Right forelimb (tissue), 1 donor: Measurements from ENCODE around the gene PIP4K2A.
"Not testable (repeated sequence)": the region's sequence is repeated elsewhere in the genome, so short reads cannot be mapped to it uniquely, and the experiment has no call there.

Experiments
- DNase-seq: peaks from one replicate; pipeline ENCODE4 v3.0.0-alpha.2; 2018

The PIP4K2A gene

DNA sequence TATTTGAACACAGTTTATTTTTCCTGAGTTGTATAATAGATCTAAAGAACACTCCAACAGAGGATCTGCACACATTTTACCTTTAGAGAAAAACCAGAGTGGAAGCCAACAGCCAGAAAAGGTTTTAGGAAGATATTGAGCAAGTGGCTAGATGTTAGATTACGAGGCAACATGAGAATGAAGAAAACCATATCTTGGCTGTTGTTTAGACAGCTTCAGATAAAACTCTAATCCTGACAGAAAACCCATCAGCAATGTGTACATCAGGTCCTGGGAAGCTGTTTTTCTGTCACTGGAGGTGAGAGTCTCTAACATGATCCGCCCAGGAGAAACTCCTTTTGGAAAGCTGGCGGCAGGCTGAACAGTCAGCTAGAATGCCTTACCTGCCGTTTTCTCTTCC lies 209.6 kb downstream of the PIP4K2A start:
- DNase-seq, result no peak

DNA sequence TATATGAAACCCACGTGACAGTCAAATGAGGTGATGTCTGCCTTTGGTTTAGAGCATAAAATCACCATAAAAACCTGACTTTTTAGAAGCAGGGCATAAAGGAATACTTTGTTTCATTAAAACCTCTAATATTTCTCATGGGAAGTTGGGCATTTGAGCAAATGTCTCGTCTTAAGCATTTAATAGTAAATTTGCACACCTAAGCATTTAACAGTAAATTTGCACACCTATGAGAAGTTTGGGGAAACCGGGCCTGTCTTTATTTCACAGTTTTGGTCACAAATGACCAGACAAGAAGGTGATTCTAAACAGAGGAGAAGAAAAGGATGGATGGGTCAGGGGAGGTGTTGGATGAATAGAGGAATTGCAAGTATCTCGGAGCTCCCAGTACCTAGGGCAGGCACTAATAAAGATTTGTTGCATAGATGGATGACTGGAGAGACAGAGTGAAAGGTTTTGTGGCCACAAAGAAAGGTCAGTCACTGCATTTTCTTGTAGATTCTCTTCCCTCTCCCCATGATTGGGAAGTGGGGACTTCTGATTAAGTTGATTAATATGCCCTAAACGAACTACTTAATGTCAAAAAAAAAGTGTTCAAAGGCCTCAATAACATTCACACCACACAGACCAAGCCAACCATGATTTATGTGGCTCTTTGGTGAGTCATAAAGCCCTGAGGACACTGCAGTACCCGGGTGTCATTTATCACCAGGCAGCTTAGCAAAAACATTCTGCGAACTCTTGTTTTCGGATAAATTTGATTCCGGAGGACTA lies 210.9 kb downstream of the PIP4K2A start:
- no peak for DNase-seq

DNA sequence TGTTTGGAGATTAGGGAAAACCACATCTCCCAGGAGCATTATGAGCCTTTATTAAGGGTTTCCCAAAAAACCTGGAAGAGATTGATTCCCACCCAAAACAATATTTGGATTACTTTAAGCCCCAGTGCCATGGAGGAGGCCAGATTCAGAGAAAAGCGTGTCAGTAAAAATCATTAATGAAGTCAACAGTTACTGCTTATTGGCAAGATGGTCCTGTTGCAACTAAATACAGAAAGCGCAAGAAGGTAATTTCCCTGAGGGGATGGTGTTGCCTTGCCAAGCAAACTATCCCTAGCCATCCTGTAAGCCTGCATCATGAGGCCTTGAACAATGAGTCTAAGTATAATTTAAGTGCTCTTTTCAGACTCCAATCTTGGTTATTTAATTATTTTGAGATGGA lies 212.5 kb downstream of the PIP4K2A start:
- DNase-seq, result no peak

DNA sequence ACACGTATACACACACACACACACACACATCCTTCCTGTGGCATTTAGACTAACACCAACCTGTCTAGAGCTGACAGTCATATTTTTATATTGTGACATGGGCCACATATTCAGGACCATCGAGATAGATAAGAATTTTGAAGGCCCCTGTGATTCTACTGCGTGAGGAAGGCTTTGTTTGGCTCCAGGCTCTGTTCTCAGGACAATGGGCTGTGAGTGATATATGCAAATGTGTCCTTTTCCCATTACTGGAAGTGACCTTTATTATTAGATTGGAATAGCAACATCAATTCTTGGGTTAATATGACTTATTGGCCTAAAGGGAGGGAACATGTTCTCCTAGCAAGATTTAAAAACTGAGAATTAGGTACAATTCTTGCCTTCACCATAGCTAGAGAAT lies 213.0 kb downstream of the PIP4K2A start:
- no peak for DNase-seq

DNA sequence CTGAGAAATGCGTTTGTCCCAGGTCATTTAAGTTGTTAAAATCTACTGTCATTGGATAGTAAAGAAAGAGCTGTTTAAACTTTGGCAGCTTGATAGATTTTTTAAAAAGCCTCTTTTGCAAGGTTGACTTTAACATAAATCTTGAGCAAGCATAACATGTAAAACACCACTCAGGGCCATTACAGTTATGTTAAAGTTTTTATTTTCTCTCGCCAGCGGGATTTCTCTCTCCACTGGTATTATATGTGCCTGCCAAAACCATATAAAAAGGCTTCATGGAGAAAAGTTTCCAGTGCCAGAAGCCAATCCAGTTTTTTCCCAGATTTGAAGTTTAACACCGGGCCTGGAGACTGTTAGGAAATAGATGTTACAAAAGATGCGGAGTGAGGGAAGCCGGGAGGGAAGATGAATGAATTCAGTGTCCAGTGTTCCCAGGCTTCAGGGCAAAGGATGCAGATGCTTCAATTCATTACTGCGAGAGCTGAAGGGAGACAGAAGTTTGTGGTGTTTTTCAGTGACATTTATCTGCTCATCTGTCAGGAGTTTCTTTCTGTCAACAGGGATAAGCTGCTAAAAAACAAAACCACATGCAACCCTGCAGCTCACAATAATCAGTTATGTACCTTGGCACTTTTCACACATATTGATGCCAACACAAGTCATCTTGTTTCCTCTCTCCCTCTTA lies 213.6 kb downstream of the PIP4K2A start:
- DNase-seq, result no peak

DNA sequence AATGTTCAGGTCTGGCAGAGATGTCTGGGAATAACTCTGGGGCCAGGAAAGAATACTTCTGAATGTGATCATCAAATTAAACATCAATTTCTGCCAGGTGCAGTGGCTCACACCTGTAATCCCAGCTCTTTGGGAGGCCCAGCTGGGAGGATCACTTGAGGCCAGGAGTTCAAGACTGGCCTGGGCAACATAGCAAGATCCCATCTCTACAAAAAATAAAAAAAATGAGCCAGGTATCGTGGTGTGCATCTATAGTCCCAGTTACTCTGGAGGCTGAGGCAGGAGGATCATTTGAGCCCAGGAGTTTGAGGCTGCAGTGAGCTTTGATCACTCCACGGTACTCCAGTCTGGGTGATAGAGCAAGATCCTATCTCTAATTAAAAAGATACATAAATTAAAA lies 214.4 kb downstream of the PIP4K2A start:
- not testable (repeated sequence) for DNase-seq

DNA sequence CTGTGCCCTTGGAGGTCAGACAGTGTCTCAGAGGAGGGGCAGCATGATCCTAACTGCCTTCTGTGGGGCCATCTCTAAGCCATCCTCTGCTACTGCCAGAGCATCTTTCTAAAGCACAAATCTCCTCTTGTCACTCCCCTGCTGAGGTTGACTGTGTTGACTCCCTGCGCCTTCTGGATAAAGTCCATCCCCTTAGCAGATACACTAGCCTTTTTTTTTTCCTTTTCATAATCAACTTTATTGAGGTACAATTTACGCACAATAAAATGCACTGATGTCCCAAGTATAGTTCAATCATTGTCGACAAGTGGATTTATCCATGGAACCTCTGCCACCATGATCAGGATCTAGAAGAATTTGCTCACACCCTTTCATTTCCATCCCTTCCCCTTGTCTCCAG lies 219.0 kb downstream of the PIP4K2A start:
- no peak for DNase-seq

DNA sequence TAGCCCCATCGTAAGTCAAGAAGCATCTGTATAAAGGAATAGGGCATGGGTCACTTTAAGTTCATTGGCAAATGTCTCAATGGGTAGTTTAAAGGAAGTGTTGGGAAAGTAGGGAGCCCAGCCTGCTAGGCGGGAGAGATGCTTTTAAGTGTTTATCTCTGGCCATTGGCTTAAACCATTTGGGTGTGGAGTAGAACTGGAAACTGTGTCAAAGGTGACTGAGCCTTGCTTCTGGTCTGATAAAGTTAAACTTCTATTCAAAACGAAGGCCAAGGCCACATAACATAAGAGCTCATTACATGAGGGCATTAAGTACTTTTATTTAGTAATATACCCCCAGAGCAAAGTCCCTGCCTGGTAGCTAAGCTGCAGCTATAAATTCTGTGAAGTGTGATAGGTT lies 220.4 kb downstream of the PIP4K2A start:
- DNase-seq, result no peak

DNA sequence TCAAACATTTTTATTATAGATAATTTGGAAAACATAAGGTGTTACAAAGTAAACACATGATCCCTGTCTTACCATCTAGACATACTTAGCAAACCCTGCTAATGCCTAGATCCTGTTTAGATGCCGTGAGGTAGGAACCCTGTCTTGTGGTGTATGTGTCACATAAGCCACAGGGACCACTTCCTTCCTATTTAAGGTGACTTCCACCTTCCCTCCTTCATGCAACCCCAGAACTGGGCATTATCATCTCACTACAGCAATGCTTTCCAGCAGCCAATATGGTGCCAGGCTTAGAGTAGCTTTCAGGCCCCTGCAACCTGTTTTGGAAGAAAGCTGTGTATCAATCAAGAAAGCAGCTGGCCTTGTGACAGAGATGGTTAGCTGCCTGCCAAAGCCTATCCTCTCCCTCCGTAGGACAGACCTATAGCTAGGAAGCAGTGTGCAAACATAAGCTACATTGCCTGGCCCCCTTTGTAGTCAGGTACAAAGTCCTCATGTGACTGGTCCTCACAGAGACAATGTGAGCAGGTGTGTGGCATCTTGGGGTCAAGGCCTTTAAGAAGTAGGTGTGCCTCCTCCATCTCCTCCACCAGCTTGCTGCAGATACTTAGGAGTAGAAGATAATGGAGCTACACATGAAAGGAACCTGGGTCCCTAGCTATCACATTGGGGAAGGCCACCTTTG lies 222.3 kb downstream of the PIP4K2A start:
- DNase-seq, result no peak

DNA sequence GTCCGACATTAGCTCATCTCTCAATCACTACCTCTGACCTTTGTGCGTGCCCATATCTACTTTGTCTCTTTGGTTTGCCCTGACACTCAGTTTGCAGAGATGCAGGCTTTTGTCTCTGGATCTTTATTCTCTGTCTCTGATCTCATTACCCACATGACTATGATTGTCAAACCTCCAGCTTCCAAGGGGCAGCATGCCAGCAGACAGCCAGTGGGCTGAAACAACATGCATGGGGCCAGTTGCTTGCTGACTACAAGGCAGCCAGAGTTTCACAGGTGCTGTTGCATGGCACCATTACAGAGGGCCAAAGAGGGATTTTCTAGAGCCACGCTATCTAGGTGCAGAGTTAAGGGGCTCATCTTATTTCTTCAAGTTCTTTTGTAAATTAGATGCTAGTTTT lies 222.9 kb downstream of the PIP4K2A start:
- no peak for DNase-seq

DNA sequence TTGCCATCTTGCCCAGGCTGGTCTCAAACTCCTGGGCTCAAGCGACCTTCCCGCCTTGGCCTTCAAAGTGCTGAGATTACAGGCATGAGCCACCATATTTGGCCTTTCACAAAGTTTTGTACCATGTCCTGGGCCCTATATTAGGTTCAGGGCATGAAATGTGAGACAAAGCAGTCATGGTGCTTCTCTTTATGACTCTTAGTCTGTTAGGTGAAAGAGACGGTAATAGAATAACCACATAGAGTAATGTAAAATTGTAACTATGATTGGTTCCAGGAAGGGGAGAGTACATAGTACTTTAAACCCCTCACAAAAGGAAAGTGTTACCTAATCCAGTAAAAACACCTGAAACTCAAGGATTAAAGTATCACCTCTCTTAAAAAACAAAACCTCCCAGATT lies 224.4 kb downstream of the PIP4K2A start:
- DNase-seq, result no peak

DNA sequence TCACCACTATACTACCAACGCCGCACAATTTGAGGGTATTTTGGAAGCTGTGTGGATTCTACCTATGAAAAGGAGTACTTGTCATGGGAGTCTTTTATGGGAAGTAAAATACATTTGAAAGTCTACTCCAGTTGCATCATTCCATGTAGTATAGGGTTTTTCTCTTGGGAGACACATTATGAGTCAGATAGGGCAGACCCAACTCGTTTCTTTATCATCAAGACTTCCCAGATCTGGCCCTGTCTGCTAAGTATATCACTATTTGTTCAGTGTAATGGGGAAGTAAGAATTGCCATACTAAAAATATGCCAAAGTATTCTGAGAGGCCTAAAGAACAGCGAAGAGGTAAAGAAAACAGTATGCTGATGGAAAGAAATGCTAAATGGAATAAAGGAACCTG lies 224.9 kb downstream of the PIP4K2A start:
- no peak for DNase-seq

DNA sequence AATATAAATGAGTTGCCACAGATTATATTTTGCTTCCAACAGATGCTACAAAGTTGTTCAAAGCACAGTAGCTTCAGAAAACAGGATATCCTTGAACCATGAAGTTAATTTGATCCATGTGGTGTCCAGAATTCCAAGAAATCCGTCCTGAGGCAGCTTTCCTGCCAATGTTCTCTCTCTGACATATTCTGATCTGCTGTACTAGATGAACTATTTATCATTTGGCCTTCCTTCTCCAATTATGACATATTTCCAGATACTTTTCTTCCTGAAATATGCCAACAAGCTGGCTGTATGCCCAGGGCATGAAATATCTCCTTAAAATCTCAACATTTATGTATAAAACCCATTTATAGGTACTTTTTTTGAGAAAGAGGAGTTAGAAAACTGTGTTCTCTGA lies 227.9 kb downstream of the PIP4K2A start:
- DNase-seq, result no peak
